Activated CD4-positive, alpha-beta T cell treated with anti-CD3 and anti-CD28 coated beads, Interleukin-2, amount 10 ng/mL, durations not matched to agents 24 days and 14 days (primary cell): Measurements from ENCODE around the gene GMDS. TPM values are rescaled to one million over a fixed set of nuclear protein-coding genes. Genes with fewer than 3 reads are reported as not detected.

ENCODE experiments used
- DNase-seq: peaks from one replicate; pipeline ENCODE4 v3.0.0; 2022
- H3K27ac Mint-ChIP-seq: one replicate; pipeline ENCODE4 v1.8.0; 2022; ENCODE audit warnings: mild to moderate bottlenecking, mixed read lengths
- H3K27me3 Mint-ChIP-seq: one replicate; pipeline ENCODE4 v1.8.0; 2022; ENCODE audit warnings: mixed read lengths
- H3K36me3 Mint-ChIP-seq: one replicate; pipeline ENCODE4 v1.8.0; 2022; ENCODE audit warnings: low read depth, mild to moderate bottlenecking, mixed read lengths
- H3K4me1 Mint-ChIP-seq: one replicate; pipeline ENCODE4 v1.8.0; 2021; ENCODE audit warnings: mixed read lengths
- H3K4me3 Mint-ChIP-seq: one replicate; pipeline ENCODE4 v1.8.0; 2022; ENCODE audit warnings: mild to moderate bottlenecking, moderate library complexity, mixed read lengths
- H3K9me3 Mint-ChIP-seq: one replicate; pipeline ENCODE4 v1.8.0; 2021; ENCODE audit warnings: mixed read lengths
- intact Hi-C: fragments of 100-400 bp; cut with micrococcal nuclease; formaldehyde crosslinking; loops from one replicate; pipeline ENCODE4 v1.15.1; 2023
- total RNA-seq: library from RNA; stranded (reverse); gene quantifications from 2 replicates; pipeline ENCODE4 v1.2.3, GENCODE V29; 2022

Gene GMDS
- total RNA-seq, 1 donor from 2014 or later = 47.4 TPM

DNA sequence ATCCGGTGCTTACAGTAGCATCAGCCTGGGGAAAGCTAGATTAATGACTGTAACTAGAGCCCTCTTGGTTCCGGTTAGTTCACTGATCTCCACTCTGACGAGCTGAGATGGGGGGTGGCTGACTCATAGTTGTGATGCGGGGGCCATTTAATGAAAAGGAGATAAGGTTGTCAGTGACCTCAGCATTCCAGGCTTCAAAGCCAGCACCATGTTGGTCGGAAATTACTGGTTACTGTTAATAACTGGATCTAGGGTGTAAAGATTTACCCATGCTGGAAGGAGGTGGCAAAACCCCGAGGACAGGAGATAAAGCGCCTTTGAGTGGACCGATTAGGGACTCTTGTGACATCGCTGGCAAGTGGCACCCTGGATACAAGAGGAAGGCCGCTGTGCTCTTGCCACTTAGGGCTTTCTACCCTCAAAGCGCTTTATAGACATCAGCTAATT, 614.6 kb downstream of the GMDS start:
- intact Hi-C loops = no loop called here
- H3K27me3 Mint-ChIP-seq = peaks cover 36% of the 10 kb centered on the region
- no peak for DNase-seq
- no peaks in the 10 kb centered on the region for H3K4me1 Mint-ChIP-seq
- no peaks in the 10 kb centered on the region for H3K36me3 Mint-ChIP-seq
- H3K9me3 Mint-ChIP-seq = no peaks in the 10 kb centered on the region
- H3K4me3 Mint-ChIP-seq = no peak overlapping the region
- H3K27ac Mint-ChIP-seq = no peak overlapping the region

DNA sequence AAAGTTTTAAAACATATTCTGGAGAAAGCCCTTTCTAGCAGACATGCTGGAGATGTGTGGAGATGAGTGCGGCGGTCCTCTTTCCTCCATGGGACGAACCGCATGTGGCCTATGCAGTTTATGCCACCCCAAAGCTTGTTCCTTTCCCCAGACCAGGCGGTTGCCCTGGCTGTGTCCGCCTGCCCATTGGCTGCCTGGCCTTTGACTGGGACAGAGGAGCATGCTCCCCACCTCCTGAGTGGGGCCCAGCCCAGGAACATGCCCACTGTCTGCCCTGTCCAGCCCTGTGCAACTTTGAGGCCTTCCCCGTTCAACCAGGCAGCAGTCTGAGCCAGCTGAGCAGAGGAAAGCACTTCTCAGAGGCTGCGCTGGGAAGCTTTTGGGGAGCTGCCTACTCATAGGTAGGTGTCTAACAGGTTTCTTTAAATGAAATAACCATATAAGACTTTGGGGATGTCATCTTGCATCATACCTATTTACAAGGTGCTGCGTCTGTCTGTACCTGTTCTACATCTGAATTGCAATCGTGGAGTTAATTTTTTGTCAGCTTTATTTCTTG, 615.1 kb downstream of the GMDS start:
- H3K4me1 Mint-ChIP-seq = peaks cover 3% of the 10 kb centered on the region
- no peak overlapping the region for H3K27ac Mint-ChIP-seq

DNA sequence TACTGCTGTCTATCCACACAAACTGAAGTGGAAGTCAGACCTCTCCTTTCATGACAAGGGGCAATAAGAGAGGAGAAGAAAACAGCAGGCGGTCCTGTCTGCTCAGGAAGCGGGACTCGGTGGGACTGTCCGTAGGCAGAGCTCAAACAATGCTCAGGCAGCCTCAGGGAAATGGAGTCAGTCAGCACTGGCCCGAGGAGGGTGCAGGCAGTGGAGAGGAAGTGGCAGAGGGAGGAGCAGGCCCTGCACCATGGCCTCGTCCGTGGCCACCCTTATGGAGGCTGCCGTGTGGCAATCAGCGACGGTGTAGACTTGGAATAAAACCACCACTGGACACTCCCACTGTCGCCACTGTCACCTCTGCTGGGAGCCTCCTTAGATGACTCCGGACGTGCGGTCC, 616.1 kb downstream of the GMDS start:
- no peaks in the 10 kb centered on the region for H3K9me3 Mint-ChIP-seq
- intact Hi-C loops = no loop called here
- H3K4me1 Mint-ChIP-seq = peaks cover 6% of the 10 kb centered on the region
- H3K4me3 Mint-ChIP-seq = no peak overlapping the region
- DNase-seq = no peak
- H3K36me3 Mint-ChIP-seq = no peaks in the 10 kb centered on the region
- H3K27me3 Mint-ChIP-seq = peaks cover 44% of the 10 kb centered on the region
- H3K27ac Mint-ChIP-seq = no peak overlapping the region

More for the DNA sequence above, 615.1 kb downstream of the GMDS start:
- Mint-ChIP-seq H3K9me3 (no peaks in the 10 kb centered on the region), H3K4me3 (no peak overlapping the region), H3K27me3 (peaks cover 41% of the 10 kb centered on the region), H3K36me3 (no peaks in the 10 kb centered on the region)
- no peak for DNase-seq
- intact Hi-C loops = no loop called here

DNA sequence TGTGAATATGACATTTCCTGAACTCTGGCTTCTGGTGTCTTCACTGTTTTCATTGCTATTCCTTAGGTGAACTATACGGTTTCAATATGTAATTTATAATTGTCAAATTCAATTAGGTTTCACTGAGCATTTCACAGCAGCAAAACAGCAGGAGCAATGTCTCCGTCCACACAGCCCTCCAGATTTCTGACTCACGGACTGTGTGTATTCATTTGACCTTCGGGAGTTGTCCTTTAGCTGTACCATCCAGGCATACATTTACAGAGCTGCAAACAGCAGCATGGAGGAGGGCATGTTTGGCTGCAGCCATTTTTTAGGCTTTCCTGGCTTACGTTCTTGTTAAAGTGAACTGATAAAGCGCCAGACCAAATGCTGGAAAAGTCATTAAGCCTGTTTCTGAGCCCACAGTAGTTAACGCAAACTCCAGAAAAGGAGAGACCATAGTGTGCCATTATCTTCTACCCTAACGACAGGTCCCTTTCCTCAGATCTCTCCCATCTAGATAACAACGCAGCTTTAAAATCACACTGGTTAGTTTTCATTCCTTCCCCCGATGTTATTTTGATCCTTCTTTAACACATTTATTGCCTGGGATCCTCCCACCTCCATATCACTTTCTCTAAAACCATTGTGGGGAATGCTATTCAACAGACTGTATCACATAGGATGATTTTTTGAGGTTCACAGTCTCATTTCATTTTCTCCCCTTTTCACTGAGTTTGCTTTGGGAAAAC, 617.4 kb downstream of the GMDS start:
- Mint-ChIP-seq H3K4me3 (no peak overlapping the region), H3K9me3 (no peaks in the 10 kb centered on the region), H3K4me1 (peaks cover 6% of the 10 kb centered on the region), H3K36me3 (no peaks in the 10 kb centered on the region), H3K27me3 (peaks cover 51% of the 10 kb centered on the region), H3K27ac (no peak overlapping the region)
- intact Hi-C loops = no loop called here
- no peak for DNase-seq

DNA sequence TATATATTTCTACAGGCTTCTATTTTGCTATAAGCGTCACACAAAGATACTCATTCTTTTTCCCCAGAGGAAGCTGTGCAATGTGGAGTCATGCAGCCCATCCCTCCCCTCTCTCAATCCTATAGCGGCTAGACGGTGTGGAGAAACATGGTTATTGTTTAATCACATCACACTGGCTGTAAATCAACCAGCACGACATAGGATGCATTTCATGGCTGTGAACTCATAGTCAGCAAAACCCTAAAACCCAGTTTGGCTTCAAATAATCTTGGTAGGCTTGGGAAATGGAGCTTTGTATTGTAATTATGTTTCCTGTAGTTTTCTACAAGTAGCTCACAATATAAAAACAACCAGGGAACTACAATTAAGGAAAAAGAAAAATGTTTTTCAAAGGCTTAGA, 618.9 kb downstream of the GMDS start:
- Mint-ChIP-seq H3K4me3 (no peak overlapping the region), H3K9me3 (no peaks in the 10 kb centered on the region), H3K4me1 (peaks cover 6% of the 10 kb centered on the region), H3K36me3 (no peaks in the 10 kb centered on the region), H3K27me3 (peaks cover 65% of the 10 kb centered on the region), H3K27ac (no peak overlapping the region)
- intact Hi-C loops = loop anchor here (1.0 kb wide), 1 partner anchor 14 kb away; no protein-coding TSS in a partner anchor
- DNase-seq = no peak

DNA sequence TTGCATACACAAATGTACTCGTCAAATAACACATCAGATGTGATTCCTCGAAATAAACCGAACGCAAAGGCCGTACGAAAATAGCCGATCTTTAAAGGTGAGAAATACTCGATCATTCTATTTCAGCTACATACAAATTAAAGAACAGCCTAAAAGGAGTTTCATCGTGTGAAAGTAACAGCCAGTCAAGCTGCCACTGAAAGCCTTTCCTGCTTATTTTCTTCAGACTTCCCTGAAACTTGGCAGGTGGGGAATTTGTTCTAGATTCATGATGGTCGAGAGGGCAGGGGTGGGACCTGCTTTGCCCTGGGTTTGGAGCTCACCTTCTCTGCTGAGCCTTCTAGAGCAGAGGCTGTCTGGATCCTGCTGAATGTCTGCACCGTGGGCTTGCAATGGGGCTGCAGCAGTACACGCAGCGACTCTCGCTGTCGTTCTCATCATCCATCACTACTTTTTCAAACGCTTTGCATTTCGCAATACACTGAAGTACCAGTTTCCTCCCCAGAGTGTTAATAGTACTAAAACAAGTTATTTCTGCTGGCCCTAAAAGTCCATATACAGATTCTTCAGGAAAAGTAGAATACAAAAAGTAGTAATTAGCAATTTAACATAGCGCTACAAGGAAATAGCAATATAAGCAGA, 619.5 kb downstream of the GMDS start:
- Mint-ChIP-seq H3K9me3 (no peaks in the 10 kb centered on the region), H3K27ac (no peak overlapping the region), H3K4me3 (peak overlapping the region; percentile 72), H3K4me1 (peaks cover 6% of the 10 kb centered on the region), H3K36me3 (no peaks in the 10 kb centered on the region), H3K27me3 (peaks cover 68% of the 10 kb centered on the region)
- DNase-seq = no peak
- intact Hi-C loops = loop anchor here (1.0 kb wide), 1 partner anchor 14 kb away; no protein-coding TSS in a partner anchor

DNA sequence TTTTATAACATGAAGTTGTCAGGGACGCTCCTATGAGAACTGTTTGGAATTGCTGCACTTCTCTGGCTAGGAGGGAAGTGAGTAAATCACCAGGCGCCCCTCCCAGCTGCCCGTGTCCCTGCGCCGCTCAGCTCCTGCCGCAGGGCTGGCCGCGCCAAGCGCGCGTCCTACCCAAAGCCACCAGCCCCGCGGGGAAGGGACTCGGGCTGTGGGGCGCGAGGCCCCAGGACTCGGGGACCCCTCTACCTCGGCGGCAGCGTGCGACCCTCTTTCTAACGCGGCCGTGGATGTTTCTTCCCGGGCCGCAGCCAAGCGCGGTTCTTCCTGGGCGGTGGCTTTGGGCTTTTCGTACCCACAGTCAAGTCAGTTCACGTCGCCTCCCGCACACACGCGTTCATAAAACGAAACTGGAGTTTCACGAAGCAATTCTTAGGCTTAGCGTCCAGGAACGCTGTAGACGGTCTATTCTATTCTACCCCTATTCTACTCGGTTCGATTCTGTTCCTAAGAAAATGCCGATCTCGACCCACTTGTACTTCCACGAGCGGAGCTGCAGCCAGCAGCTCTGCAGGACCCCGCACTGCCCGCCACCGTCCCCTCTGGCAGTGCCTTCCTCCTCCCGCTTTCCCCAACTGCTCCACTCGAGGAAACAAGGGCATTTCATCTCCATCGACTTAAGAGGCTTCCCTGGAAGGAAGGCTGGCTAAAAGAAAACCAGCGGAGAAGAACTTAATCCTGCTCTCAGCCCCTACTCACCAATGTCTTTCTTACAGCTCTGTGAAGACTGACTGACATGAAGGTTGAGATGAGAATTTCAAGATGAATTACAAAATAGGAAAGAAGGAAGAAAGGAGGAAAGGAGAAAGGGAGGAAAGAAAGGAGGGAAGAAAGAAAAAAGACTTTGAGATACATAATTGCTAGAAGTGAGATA, 620.3 kb downstream of the GMDS start:
- Mint-ChIP-seq H3K27me3 (peaks cover 65% of the 10 kb centered on the region), H3K36me3 (no peaks in the 10 kb centered on the region), H3K4me1 (peaks cover 6% of the 10 kb centered on the region), H3K9me3 (no peaks in the 10 kb centered on the region), H3K27ac (no peak overlapping the region), H3K4me3 (peak overlapping the region; percentile 72)
- intact Hi-C loops = no loop called here
- DNase-seq = peak; percentile 69

DNA sequence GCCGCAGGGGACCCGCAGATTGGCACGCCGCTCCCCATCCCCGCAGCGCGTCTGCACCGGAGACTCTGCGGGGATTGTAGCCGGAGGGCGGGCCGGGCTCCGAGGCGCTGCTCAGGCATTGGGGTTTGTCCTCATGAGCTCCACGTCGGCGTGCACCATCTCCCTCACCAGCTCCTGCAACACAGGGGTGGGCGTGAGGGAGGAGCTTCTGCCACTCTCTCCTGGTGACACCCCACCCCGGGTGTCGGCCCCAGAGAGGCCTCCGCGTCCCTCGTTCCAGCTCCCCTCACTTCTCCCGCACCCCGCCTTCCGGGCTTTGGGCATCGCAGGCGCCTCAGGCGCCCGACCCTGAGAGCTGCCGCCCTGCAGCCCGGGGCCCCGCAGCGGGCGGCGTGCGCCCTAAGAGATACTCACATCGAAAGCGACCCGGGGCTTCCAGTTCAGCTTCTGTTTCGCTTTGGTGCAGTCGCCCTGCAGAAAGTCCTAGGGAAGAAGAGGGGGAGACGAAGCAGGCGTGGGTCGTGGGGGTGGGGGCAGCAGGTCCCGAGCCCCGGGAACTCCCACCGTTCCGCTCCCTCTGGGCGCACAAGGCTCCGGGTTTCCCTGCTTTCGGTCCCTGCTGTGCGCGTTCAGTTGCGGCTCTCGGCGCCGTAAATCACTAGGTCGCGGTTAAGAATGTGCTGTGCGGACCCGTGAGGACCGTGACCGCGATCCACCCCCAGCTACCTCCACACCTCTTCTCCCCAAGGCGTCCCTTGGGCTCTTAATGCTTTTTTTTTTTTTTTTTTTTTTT, 621.2 kb downstream of the GMDS start:
- H3K36me3 Mint-ChIP-seq = no peaks in the 10 kb centered on the region
- intact Hi-C loops = no loop called here
- no peak overlapping the region for H3K27ac Mint-ChIP-seq
- DNase-seq = no peak
- peaks cover 6% of the 10 kb centered on the region for H3K4me1 Mint-ChIP-seq
- peaks cover 65% of the 10 kb centered on the region for H3K27me3 Mint-ChIP-seq
- H3K9me3 Mint-ChIP-seq = no peaks in the 10 kb centered on the region
- H3K4me3 Mint-ChIP-seq = peak overlapping the region; percentile 28

DNA sequence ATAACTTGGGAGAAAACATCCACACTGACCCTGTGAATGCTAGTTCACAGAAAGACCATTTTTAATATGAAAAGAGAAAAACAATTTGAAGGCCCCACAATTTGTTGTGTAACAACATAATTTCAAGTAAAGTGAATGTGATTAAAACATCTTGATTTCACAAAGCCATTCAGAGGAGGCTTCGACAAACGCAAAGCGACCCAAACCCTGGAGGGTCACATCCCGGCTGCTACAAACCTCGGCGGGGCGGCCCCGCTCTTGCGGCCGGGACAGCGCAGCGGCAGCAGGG, 621.7 kb downstream of the GMDS start:
- H3K4me1 Mint-ChIP-seq = peaks cover 6% of the 10 kb centered on the region
- H3K36me3 Mint-ChIP-seq = no peaks in the 10 kb centered on the region
- intact Hi-C loops = no loop called here
- H3K27ac Mint-ChIP-seq = no peak overlapping the region
- DNase-seq = no peak
- H3K27me3 Mint-ChIP-seq = peaks cover 61% of the 10 kb centered on the region
- H3K9me3 Mint-ChIP-seq = no peaks in the 10 kb centered on the region
- H3K4me3 Mint-ChIP-seq = peak overlapping the region; percentile 17

DNA sequence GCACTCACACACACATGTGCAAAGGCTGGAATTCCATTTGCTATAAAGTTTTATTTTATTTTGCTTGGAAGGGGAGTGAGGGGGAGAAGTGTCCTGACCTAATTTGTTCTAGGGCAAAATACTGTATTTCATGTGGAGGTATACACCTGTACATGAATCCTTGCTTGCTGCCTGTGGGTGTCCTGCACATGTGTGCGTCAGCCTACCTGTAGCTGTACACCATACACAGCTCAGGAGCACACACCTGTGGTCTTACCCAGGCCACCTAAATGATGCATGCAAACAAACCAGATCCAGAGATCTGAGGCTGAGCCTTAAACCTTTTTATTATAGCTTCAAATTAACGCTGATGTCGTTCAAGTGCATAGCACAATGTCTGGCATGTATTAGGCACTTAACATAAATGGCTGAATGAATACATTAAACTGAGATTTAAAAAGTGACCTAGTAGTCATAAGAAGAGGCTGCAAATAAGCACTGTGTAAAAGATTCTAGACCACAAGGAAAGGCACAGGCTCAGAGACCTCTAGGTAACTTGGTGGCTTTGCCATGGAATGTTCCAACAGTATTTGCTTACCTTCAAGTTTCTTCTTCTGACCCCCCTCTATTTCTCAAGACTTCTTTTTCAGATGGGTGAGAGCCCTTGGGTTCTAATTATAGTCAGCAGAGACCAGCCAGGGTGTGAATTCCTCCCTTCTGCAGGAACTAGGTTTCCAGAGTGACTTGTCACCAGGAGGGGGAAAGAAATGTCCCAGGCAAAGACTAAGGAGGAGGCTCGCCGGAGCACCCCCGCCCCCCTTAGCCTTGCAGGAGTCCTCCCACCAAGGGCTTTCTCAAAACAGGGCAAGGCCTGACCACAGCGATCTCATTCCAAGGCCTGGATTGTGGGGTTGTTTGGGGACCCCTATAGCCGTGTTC, 622.3 kb downstream of the GMDS start:
- Mint-ChIP-seq H3K27me3 (peaks cover 62% of the 10 kb centered on the region), H3K36me3 (no peaks in the 10 kb centered on the region), H3K4me3 (peak overlapping the region; percentile 17), H3K27ac (no peak overlapping the region), H3K4me1 (peaks cover 6% of the 10 kb centered on the region), H3K9me3 (no peaks in the 10 kb centered on the region)
- no peak for DNase-seq
- intact Hi-C loops = no loop called here

DNA sequence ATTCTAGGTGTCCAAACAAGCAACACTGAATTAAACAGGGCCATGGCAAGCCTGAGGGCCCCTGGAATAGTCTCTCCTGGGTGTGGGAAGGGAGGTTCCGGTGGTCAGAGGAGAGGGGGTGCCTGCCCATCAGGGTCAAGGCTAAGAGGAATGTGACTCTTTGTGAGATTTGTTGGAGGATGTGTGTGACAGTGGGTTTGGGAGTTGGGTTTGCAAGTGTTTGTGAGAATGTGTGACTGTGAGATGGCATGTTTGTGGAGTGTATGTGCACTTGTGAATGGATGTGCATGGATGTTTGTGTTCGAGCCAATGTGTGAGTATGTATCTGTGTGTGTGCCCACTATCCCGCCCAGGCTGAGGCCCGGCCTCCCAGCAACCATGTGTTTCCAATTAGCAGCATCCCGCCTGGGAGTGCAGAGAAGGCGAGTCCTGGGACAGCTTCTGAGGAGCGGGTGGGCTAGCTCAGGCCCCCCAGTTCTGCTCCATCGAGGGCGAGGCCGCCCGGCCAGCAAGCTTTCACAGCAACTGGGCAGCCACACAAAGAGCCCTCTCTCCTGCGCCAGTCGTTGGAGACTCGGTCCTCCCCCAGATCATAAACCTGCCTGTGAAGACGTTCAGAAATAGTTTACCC, 623.1 kb downstream of the GMDS start:
- intact Hi-C loops = no loop called here
- Mint-ChIP-seq H3K27me3 (peaks cover 64% of the 10 kb centered on the region), H3K27ac (no peak overlapping the region), H3K36me3 (no peaks in the 10 kb centered on the region), H3K4me3 (no peak overlapping the region), H3K4me1 (peaks cover 6% of the 10 kb centered on the region), H3K9me3 (no peaks in the 10 kb centered on the region)
- no peak for DNase-seq

DNA sequence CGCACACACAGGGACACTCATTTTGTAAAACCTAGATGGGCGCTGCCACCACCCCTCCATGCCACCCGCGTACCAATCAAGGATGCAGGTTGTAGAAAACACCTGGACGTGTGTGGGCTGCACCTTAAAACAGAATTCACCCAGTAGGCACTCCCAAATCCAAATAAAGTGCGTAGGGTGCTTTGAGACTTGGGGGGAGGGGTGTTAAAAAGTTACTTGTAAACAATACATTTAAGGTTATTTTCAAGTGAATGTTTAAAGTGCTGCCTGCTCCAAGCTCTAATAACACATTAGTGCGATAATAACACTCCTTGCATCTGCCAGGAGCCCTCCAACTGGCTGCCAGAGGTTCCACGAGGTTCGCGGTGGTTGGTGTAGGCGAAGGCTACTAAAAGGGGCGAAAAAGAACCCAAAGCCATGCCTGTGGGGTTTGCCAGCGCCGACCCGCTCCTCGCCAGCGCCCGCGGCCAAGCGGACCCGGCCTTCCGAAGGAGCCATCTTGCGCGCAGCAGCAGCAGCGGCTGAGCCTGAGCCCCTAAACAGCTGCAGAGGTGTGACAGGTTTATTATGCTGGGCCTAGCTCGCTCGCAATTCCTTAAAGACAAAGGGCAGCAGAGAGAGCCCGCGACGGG, 624.2 kb downstream of the GMDS start:
- peaks cover 62% of the 10 kb centered on the region for H3K27me3 Mint-ChIP-seq
- no peak for DNase-seq
- intact Hi-C loops = no loop called here
- no peaks in the 10 kb centered on the region for H3K36me3 Mint-ChIP-seq
- no peak overlapping the region for H3K4me3 Mint-ChIP-seq
- peaks cover 6% of the 10 kb centered on the region for H3K4me1 Mint-ChIP-seq
- no peaks in the 10 kb centered on the region for H3K9me3 Mint-ChIP-seq
- no peak overlapping the region for H3K27ac Mint-ChIP-seq
